CD14-positive monocyte (primary cell): ENCODE data around the gene TRAPPC4. TPM values are rescaled to one million over a fixed set of nuclear protein-coding genes. Genes with fewer than 3 reads are reported as not detected.

Experiments
- DNase-seq, 3 donors: peaks; one replicate each; pipeline ENCODE4 v3.0.0-alpha.2; 2011 to 2022
- H2AFZ ChIP-seq: 2 replicates; pipeline ENCODE4 v1.6.0; 2012; ENCODE audit warnings: mild to moderate bottlenecking, low read depth, low read length, inconsistent platforms; ENCODE audit not compliant: insufficient read depth, poor library complexity, severe bottlenecking
- H3K27ac ChIP-seq, 2 donors: 1 replicate in 1 of 2; 2 replicates in 1 of 2; pipeline ENCODE4 v1.5.1; 2012 to 2013; ENCODE audit warnings: low read length in 2 of 2, control low read depth in 1 of 2, inconsistent platforms in 1 of 2, low read depth in 1 of 2, mild to moderate bottlenecking in 1 of 2
- H3K27me3 ChIP-seq, 2 donors: one replicate each; pipeline versions ENCODE4 v1.6.0 to v1.6.1; 2011 to 2013; ENCODE audit warnings: low read length in 2 of 2; ENCODE audit not compliant: control insufficient read depth in 2 of 2, insufficient read depth in 2 of 2
- H3K36me3 ChIP-seq, 2 donors: replicated peaks in 1 of 2; 1 replicate in 1 of 2; 2 replicates in 1 of 2; pipeline versions ENCODE4 v1.5.1 to v1.6.1; 2012 to 2013; ENCODE audit warnings: low read length in 2 of 2, control low read depth in 1 of 2, inconsistent platforms in 1 of 2, mild to moderate bottlenecking in 1 of 2; ENCODE audit not compliant: insufficient read depth in 2 of 2, control insufficient read depth in 1 of 2
- H3K4me1 ChIP-seq, 2 donors: 1 replicate in 1 of 2; 2 replicates in 1 of 2; pipeline versions ENCODE4 v1.5.1 to v1.6.1; 2012 to 2013; ENCODE audit warnings: low read length in 2 of 2, control low read depth in 1 of 2, inconsistent platforms in 1 of 2, mild to moderate bottlenecking in 1 of 2, moderate library complexity in 1 of 2; ENCODE audit not compliant: insufficient read depth in 2 of 2, control insufficient read depth in 1 of 2
- H3K4me2 ChIP-seq: replicated peaks from 2 replicates; pipeline ENCODE3; 2012; ENCODE audit warnings: low read length, moderate library complexity, mild to moderate bottlenecking; ENCODE audit not compliant: poor library complexity, severe bottlenecking; ENCODE audit errors: extremely low read depth
- H3K4me3 ChIP-seq, 3 experiments: fragments of 200-600 bp in 1 of 3; sonication (generic) in 1 of 3; replicated peaks in 1 of 3; 1 replicate in 2 of 3; 2 replicates in 1 of 3; pipeline ENCODE4 v1.5.1; 2011 to 2013; ENCODE audit warnings: low read length in 3 of 3, mild to moderate bottlenecking in 3 of 3, control low read depth in 2 of 3, low read depth in 2 of 3, inconsistent platforms in 1 of 3, moderate library complexity in 1 of 3
- H3K79me2 ChIP-seq: 2 replicates; pipeline ENCODE4 v1.6.0; 2012; ENCODE audit warnings: mild to moderate bottlenecking, control low read depth, inconsistent platforms, low read length, moderate library complexity; ENCODE audit not compliant: insufficient read depth
- H3K9ac ChIP-seq: 2 replicates; pipeline ENCODE4 v1.6.0; 2017; ENCODE audit warnings: low read length, mild to moderate bottlenecking; ENCODE audit not compliant: insufficient read depth, poor library complexity, severe bottlenecking
- H3K9me3 ChIP-seq, 2 donors: replicated peaks in 1 of 2; 1 replicate in 1 of 2; 2 replicates in 1 of 2; pipeline versions ENCODE4 v1.5.1 to v1.6.1; 2012 to 2013; ENCODE audit warnings: low read length in 2 of 2, control low read depth in 1 of 2; ENCODE audit not compliant: control insufficient read depth in 1 of 2, insufficient read depth in 1 of 2
- H4K20me1 ChIP-seq: 2 replicates; pipeline ENCODE4 v1.6.0; 2012; ENCODE audit warnings: mild to moderate bottlenecking, low read length, control low read depth, moderate library complexity; ENCODE audit not compliant: insufficient read depth
- H3K27ac Mint-ChIP-seq, 7 donors: one replicate each; pipeline ENCODE4 v1.8.0; 2020; ENCODE audit warnings: mild to moderate bottlenecking in 7 of 7, mixed read lengths in 7 of 7, moderate library complexity in 6 of 7, inconsistent platforms in 2 of 7
- H3K27me3 Mint-ChIP-seq, 3 donors: one replicate each; pipeline ENCODE4 v1.8.0; 2021 to 2022; ENCODE audit warnings: low read depth in 3 of 3, mild to moderate bottlenecking in 3 of 3, mixed read lengths in 3 of 3, moderate library complexity in 3 of 3, inconsistent platforms in 1 of 3
- H3K36me3 Mint-ChIP-seq, 2 donors: one replicate each; pipeline ENCODE4 v1.8.0; 2020; ENCODE audit warnings: mixed read lengths in 2 of 2, inconsistent platforms in 1 of 2, mild to moderate bottlenecking in 1 of 2
- H3K4me1 Mint-ChIP-seq: one replicate; pipeline ENCODE4 v1.8.0; 2020; ENCODE audit warnings: mild to moderate bottlenecking, mixed read lengths
- H3K4me3 Mint-ChIP-seq, 2 donors: one replicate each; pipeline ENCODE4 v1.8.0; 2020; ENCODE audit warnings: mild to moderate bottlenecking in 2 of 2, mixed read lengths in 2 of 2, moderate library complexity in 1 of 2
- H3K9me3 Mint-ChIP-seq, 7 donors: one replicate each; pipeline ENCODE4 v1.8.0; 2020 to 2022; ENCODE audit warnings: mixed read lengths in 7 of 7, mild to moderate bottlenecking in 6 of 7, moderate library complexity in 6 of 7, inconsistent platforms in 2 of 7
- CTCF ChIP-seq: fragments of 200-600 bp; IDR thresholded peaks from one replicate; pipeline ENCODE4 v1.8.0; 2022; ENCODE audit warnings: antibody characterized with exemption, mild to moderate bottlenecking
- WGBS: methylation state at CpG from one replicate; pipeline ENCODE4 v1.1.5; 2013; ENCODE audit warnings: missing lambda C conversion rate; ENCODE audit not compliant: insufficient coverage; 5-methylcytosine and 5-hydroxymethylcytosine counted together
- intact Hi-C, 2 donors: fragments of 100-400 bp; cut with micrococcal nuclease; formaldehyde crosslinking; loops; one replicate each; pipeline versions ENCODE4 v1.15.0 to v1.15.1; 2023
- polyA plus RNA-seq, 3 donors: library from polyadenylated mRNA; depleted of rRNA in 1 of 3; unstranded in 2 of 3; stranded (reverse) in 1 of 3; fragments of 300-500 nt in 2 of 3; fragments of >200 nt in 1 of 3; fragmentation: Illumina TruSeq in 2 of 3; gene quantifications; 1 replicate in 2 of 3; 2 replicates in 1 of 3; pipeline ENCODE4 v1.2.3, GENCODE V29; 2012 to 2021

Gene TRAPPC4
- polyA plus RNA-seq, 3 donors, result 46.9 to 54.5 (median 50.0) TPM

- TF ChIP-seq CTCF, result no peak
- DNase-seq, result no peak
- H3K4me2 ChIP-seq, result no peak overlapping the region
- H3K79me2 ChIP-seq, result no peaks in the 10 kb centered on the region
- WGBS, result 100% methylated on average over 4 of the region's 6 CpGs
- intact Hi-C loops, result no loop called here
- Mint-ChIP-seq H3K4me1 (no peaks in the 10 kb centered on the region), H3K4me3 (no peak overlapping the region), H3K36me3 (peaks cover 72 to 81% of the 10 kb centered on the region in 2 donors), H3K9me3 (no peaks in the 10 kb centered on the region), H3K27ac (no peak overlapping the region), H3K27me3 (no peaks in the 10 kb centered on the region)
- H3K36me3 ChIP-seq, result peaks cover 53 to 80% of the 10 kb centered on the region in 2 donors
- H2AFZ ChIP-seq, result no peak overlapping the region
- H3K4me3 ChIP-seq, result no peak overlapping the region
- no peaks in the 10 kb centered on the region for H3K27me3 ChIP-seq
- no peaks in the 10 kb centered on the region for H4K20me1 ChIP-seq
- no peak overlapping the region for H3K27ac ChIP-seq
- H3K9me3 ChIP-seq, result no peaks in the 10 kb centered on the region
- H3K9ac ChIP-seq, result no peak overlapping the region
- no peaks in the 10 kb centered on the region for H3K4me1 ChIP-seq
These were observed 28.6 kb downstream of the TRAPPC4 start for GRCh38 chr11:119047205-119047604.

GRCh38 chr11:119048644-119049043, 30.1 kb downstream of the TRAPPC4 start:
- Mint-ChIP-seq H3K27me3 (peaks cover 0 to 1% (median 0%) of the 10 kb centered on the region in 3 donors), H3K4me3 (no peak overlapping the region), H3K9me3 (no peaks in the 10 kb centered on the region), H3K36me3 (peaks cover 86 to 96% of the 10 kb centered on the region in 2 donors), H3K27ac (peak overlapping the region in 1 of 7 donors; percentile 60), H3K4me1 (no peaks in the 10 kb centered on the region)
- no peaks in the 10 kb centered on the region for H3K79me2 ChIP-seq
- H4K20me1 ChIP-seq, result no peaks in the 10 kb centered on the region
- DNase-seq, result peak in 1 of 3 donors; percentile 2
- no peak for TF ChIP-seq CTCF
- no peaks in the 10 kb centered on the region for H3K27me3 ChIP-seq
- no peak overlapping the region for H3K4me3 ChIP-seq
- H3K9ac ChIP-seq, result no peak overlapping the region
- H3K27ac ChIP-seq, result no peak overlapping the region
- no peak overlapping the region for H2AFZ ChIP-seq
- no peaks in the 10 kb centered on the region for H3K4me1 ChIP-seq
- no peaks in the 10 kb centered on the region for H3K9me3 ChIP-seq
- intact Hi-C loops, result no loop called here
- H3K4me2 ChIP-seq, result no peak overlapping the region
- no CpG with 5 or more reads among the region's 9 CpGs for WGBS
- peaks cover 64 to 95% of the 10 kb centered on the region in 2 donors for H3K36me3 ChIP-seq
